Lung (tissue), 12 donors: Measurements from ENCODE around the gene PER2. TPM values are rescaled to one million over a fixed set of nuclear protein-coding genes. Genes with fewer than 3 reads are reported as not detected.
"Not testable (repeated sequence)": the region's sequence is repeated elsewhere in the genome, so short reads cannot be mapped to it uniquely, and the experiment has no call there.

Experiments used
- ATAC-seq: fragments of 200-7000 bp; cut with Tn5 transposase; one replicate; pipeline ENCODE4 v1.9.1; 2020; ENCODE audit warnings: moderate number of reproducible peaks; ENCODE audit not compliant: insufficient read depth, low FRiP score
- DNase-seq, 3 donors: peaks; one replicate each; pipeline ENCODE4 v3.0.0-alpha.2; 2013 to 2017
- H3K27ac ChIP-seq, 2 donors: one replicate each; pipeline ENCODE4 v1.5.1; 2013; ENCODE audit warnings: mild to moderate bottlenecking in 2 of 2, moderate library complexity in 2 of 2, control low read depth in 1 of 2, inconsistent platforms in 1 of 2, low read depth in 1 of 2, low read length in 1 of 2
- H3K27me3 ChIP-seq, 3 donors: one replicate each; pipeline ENCODE4 v1.5.1; 2013; ENCODE audit warnings: low read length in 2 of 3; ENCODE audit not compliant: control insufficient read depth in 3 of 3, insufficient read depth in 3 of 3
- H3K36me3 ChIP-seq, 4 donors: one replicate each; pipeline ENCODE4 v1.5.1; 2013; ENCODE audit warnings: low read length in 4 of 4, mild to moderate bottlenecking in 1 of 4, moderate library complexity in 1 of 4; ENCODE audit not compliant: control insufficient read depth in 4 of 4, insufficient read depth in 4 of 4
- H3K4me1 ChIP-seq, 5 donors: one replicate each; pipeline ENCODE4 v1.5.1; 2013; ENCODE audit warnings: low read length in 5 of 5, mild to moderate bottlenecking in 2 of 5, moderate library complexity in 1 of 5; ENCODE audit not compliant: control insufficient read depth in 5 of 5, insufficient read depth in 5 of 5
- H3K4me3 ChIP-seq: one replicate; pipeline ENCODE4 v1.5.1; 2013; ENCODE audit warnings: mild to moderate bottlenecking, control low read depth, moderate library complexity
- H3K9ac ChIP-seq, 2 donors: one replicate each; pipeline ENCODE4 v1.5.1; 2013; ENCODE audit warnings: low read length in 2 of 2, control low read depth in 1 of 2; ENCODE audit not compliant: insufficient read depth in 1 of 2
- H3K9me3 ChIP-seq, 4 donors: one replicate each; pipeline ENCODE4 v1.5.1; 2013; ENCODE audit warnings: low read length in 3 of 4, mild to moderate bottlenecking in 1 of 4, moderate library complexity in 1 of 4; ENCODE audit not compliant: control insufficient read depth in 4 of 4, insufficient read depth in 3 of 4
- WGBS, 2 donors: extraction: QIAGEN DNeasy Blood & Tissue Kit; methylation state at CpG; one replicate each; pipeline ENCODE4 v1.1.7; 2013; 5-methylcytosine and 5-hydroxymethylcytosine counted together
- polyA plus RNA-seq, 2 donors: library from polyadenylated mRNA; stranded (reverse); fragments of 200-250 nt; gene quantifications; one replicate each; pipeline ENCODE4 v1.2.1, GENCODE V29; 2013
- total RNA-seq, 2 donors: library from RNA; depleted of rRNA in 1 of 2; stranded (reverse); fragments of >200 nt in 1 of 2; gene quantifications; one replicate each; pipeline ENCODE4 v1.2.1, GENCODE V29; 2014 to 2021
- TF ChIP-seq, protein P1 (sequence below): IDR thresholded peaks from 2 replicates; pipeline ENCODE4 v1.5.1; 2012; ENCODE audit warnings: mild to moderate bottlenecking; ENCODE audit errors: control extremely low read depth, extremely low read depth
- donor health status: control.
- donor health status: control.
- donor health status: Bipolar disorder and iron deficiency.
- donor health status: healthy.
- donor health status: DM: yes; HTN: yes; CAD: no.

The PER2 gene
- total and polyA plus RNA-seq, 4 donors, result 4.1 to 27.1 (median 10.5) TPM

- Histone ChIP-seq H3K36me3 (peaks cover 0 to 12% (median 6%) of the 10 kb centered on the region in 4 donors), H3K4me3 (no peak overlapping the region), H3K9ac (no peak overlapping the region), H3K27me3 (no peaks in the 10 kb centered on the region), H3K27ac (no peak overlapping the region), H3K9me3 (no peaks in the 10 kb centered on the region), H3K4me1 (no peaks in the 10 kb centered on the region)
- ATAC-seq (no peak), DNase-seq (no peak)
- TF ChIP-seq, protein P1, sequence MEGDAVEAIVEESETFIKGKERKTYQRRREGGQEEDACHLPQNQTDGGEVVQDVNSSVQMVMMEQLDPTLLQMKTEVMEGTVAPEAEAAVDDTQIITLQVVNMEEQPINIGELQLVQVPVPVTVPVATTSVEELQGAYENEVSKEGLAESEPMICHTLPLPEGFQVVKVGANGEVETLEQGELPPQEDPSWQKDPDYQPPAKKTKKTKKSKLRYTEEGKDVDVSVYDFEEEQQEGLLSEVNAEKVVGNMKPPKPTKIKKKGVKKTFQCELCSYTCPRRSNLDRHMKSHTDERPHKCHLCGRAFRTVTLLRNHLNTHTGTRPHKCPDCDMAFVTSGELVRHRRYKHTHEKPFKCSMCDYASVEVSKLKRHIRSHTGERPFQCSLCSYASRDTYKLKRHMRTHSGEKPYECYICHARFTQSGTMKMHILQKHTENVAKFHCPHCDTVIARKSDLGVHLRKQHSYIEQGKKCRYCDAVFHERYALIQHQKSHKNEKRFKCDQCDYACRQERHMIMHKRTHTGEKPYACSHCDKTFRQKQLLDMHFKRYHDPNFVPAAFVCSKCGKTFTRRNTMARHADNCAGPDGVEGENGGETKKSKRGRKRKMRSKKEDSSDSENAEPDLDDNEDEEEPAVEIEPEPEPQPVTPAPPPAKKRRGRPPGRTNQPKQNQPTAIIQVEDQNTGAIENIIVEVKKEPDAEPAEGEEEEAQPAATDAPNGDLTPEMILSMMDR, result no peak
- WGBS, 2 donors, result 97 to 98% methylated on average over 5 of the region's 5 CpGs
Measured at GRCh38 chr2:238336793-238337444, 48.5 kb upstream of the PER2 start.

GRCh38 chr2:238336151-238336550 lies 47.7 kb upstream of the PER2 start:
- Histone ChIP-seq H3K4me3 (no peak overlapping the region), H3K27ac (no peak overlapping the region), H3K9ac (no peak overlapping the region), H3K9me3 (no peaks in the 10 kb centered on the region), H3K36me3 (peaks cover 0 to 12% (median 6%) of the 10 kb centered on the region in 4 donors), H3K4me1 (no peaks in the 10 kb centered on the region), H3K27me3 (no peaks in the 10 kb centered on the region)
- 83 to 89% methylated on average over 2 of the region's 2 CpGs for WGBS, 2 donors
- DNase-seq (no peak), ATAC-seq (no peak)
- TF ChIP-seq, protein P1, result no peak

DNA sequence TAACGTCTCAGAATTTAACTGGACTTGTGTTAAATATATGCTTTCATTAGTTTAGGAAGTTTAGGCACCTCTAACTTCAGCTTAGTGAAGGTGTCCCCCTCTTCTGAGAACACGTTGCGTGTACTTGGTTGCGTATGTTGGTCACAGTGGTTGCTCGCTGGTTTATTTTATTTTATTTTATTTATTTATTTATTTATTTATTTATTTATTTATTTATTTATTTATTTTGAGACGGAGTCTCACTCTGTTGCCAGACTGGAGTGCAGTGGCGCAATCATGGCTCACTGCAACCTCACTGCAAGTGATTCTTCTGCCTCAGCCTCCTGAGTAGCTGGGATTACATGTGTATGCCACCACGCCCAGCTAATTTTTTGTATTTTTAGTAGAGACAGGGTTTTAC lies 47.2 kb upstream of the PER2 start:
- not testable (repeated sequence) for H3K27me3 ChIP-seq, H3K4me1 ChIP-seq, H3K9ac ChIP-seq, ATAC-seq, H3K9me3 ChIP-seq, H3K4me3 ChIP-seq, DNase-seq, H3K27ac ChIP-seq
- WGBS, 2 donors, result 94% methylated on average over 8 of the region's 8 CpGs
- H3K36me3 ChIP-seq, result peaks cover 0 to 12% (median 6%) of the 10 kb centered on the region in 4 donors

DNA sequence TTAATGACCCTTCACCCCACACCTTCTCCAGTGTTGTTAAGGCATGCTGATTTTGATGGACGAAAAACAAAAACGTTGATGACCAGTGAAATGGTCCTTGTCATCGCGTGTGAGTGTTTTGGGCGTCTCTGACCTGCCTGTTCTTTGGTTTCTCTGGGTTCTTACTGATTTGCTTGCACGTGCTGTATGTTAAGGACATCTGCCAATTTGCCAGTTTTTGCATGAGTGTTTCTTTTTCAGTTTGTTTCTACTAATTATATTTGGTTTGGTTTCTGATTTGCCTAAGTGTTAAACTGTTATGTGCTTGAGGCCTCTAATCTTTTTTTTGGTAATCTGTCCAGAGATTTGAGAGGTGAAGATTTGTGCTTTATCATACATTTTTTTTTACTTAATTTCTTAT lies 46.5 kb upstream of the PER2 start:
- Histone ChIP-seq H3K27ac (no peak overlapping the region), H3K4me3 (no peak overlapping the region), H3K9me3 (no peaks in the 10 kb centered on the region), H3K4me1 (no peaks in the 10 kb centered on the region), H3K27me3 (no peaks in the 10 kb centered on the region), H3K9ac (no peak overlapping the region), H3K36me3 (peaks cover 0 to 17% (median 6%) of the 10 kb centered on the region in 4 donors)
- DNase-seq (no peak), ATAC-seq (no peak)
- 90 to 92% methylated on average over 6 of the region's 6 CpGs for WGBS, 2 donors
- TF ChIP-seq, protein P1, result no peak
